ENCODE data around the gene ADSL. TPM values are rescaled to one million over a fixed set of nuclear protein-coding genes. Genes with fewer than 3 reads are reported as not detected.
A peak's percentile ranks its signal among the peaks of the same experiment; 100 is the strongest.

ADSL gene
- total RNA-seq, 1 experiment from 2014 or later, result 201 TPM

GRCh38 chr22:40425082-40425481, 78.8 kb downstream of the ADSL start:
- peaks cover 93% of the 10 kb centered on the region for H3K36me3 ChIP-seq
- H3K4me3 ChIP-seq, result no peak overlapping the region
- no peak overlapping the region for H3K27ac ChIP-seq
- DNase-seq (ENCODE audit: low read depth in 1 of 2, low spot score in 2 of 2), result no peak
- H3K4me1 ChIP-seq (replicated peaks), result peaks cover 18% of the 10 kb centered on the region
- H3K27me3 ChIP-seq (replicated peaks), result no peaks in the 10 kb centered on the region
- H3K9me3 ChIP-seq (replicated peaks), result no peaks in the 10 kb centered on the region; the same call in 1 of the 2 replicates

GRCh38 chr22:40426594-40427333, 80.5 kb downstream of the ADSL start:
- Histone ChIP-seq H3K4me1 (replicated peaks) (peaks cover 18% of the 10 kb centered on the region), H3K36me3 (peaks cover 85% of the 10 kb centered on the region), H3K27me3 (replicated peaks) (no peaks in the 10 kb centered on the region), H3K4me3 (no peak overlapping the region), H3K27ac (peak overlapping the region; percentile 61), H3K9me3 (replicated peaks) (no peaks in the 10 kb centered on the region; the same call in 1 of the 2 replicates)
- peak; percentile 76 to 92 for DNase-seq (ENCODE audit: low read depth in 1 of 2, low spot score in 2 of 2)

DNA sequence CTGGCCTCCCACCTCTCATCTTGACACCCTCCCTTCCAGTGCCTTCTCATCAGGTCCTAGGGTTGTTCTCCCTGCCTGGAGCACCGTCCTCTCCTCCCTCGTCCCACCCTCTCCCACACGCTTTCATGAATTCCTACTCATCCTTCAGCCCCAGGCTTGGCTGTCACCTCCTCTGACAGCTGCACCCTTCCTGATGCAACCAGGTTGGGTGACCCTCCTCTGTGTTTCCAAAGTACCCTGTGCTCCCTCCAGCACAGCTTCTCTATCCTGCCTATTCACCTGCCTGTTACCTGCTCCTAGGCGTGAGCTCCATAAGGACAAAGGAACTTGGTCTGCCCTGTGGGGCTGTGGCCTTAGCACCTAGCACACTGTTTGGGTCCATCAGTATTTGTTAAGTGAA, 82.5 kb downstream of the ADSL start:
- DNase-seq (ENCODE audit: low read depth in 1 of 2, low spot score in 2 of 2), result no peak
- Histone ChIP-seq H3K27ac (no peak overlapping the region), H3K36me3 (peaks cover 76% of the 10 kb centered on the region), H3K4me1 (replicated peaks) (peaks cover 18% of the 10 kb centered on the region), H3K9me3 (replicated peaks) (no peaks in the 10 kb centered on the region; the same call in 1 of the 2 replicates), H3K27me3 (replicated peaks) (no peaks in the 10 kb centered on the region), H3K4me3 (no peak overlapping the region)

GRCh38 chr22:40429481-40429880, 83.2 kb downstream of the ADSL start:
- H3K36me3 ChIP-seq, result peaks cover 72% of the 10 kb centered on the region
- no peak for DNase-seq (ENCODE audit: low read depth in 1 of 2, low spot score in 2 of 2)
- H3K9me3 ChIP-seq (replicated peaks), result no peaks in the 10 kb centered on the region; the same call in 1 of the 2 replicates
- H3K27ac ChIP-seq, result no peak overlapping the region
- H3K4me1 ChIP-seq (replicated peaks), result peaks cover 18% of the 10 kb centered on the region
- H3K27me3 ChIP-seq (replicated peaks), result no peaks in the 10 kb centered on the region
- no peak overlapping the region for H3K4me3 ChIP-seq

DNA sequence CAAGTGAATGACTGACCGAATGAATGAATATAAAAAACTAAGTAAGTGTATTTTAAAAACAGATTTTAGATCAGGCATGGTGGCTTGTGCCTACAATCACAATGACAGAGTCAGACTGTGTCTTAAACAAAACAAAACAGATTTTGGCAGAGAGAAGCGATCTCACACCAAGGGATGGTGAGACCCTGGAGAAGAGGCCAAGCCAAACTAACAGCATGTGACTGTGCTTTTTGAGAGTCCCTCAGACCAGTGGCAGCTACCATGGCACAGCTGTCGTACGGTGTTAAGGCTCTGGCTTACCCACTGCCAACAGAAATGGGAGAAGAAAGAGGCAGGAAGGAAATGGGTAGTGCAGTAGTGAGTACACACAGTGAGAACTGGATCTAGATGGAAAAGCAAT, 84.7 kb downstream of the ADSL start:
- DNase-seq (ENCODE audit: low read depth in 1 of 2, low spot score in 2 of 2), result no peak
- Histone ChIP-seq H3K27ac (no peak overlapping the region), H3K27me3 (replicated peaks) (no peaks in the 10 kb centered on the region), H3K4me3 (no peak overlapping the region), H3K4me1 (replicated peaks) (peaks cover 18% of the 10 kb centered on the region), H3K9me3 (replicated peaks) (no peaks in the 10 kb centered on the region; the same call in 1 of the 2 replicates), H3K36me3 (peaks cover 67% of the 10 kb centered on the region)

- no peak overlapping the region for H3K4me3 ChIP-seq
- H3K4me1 ChIP-seq (replicated peaks), result peaks cover 17% of the 10 kb centered on the region
- H3K27me3 ChIP-seq (replicated peaks), result no peaks in the 10 kb centered on the region
- no peak for DNase-seq (ENCODE audit: low read depth in 1 of 2, low spot score in 2 of 2)
- H3K36me3 ChIP-seq, result peaks cover 61% of the 10 kb centered on the region
- no peak overlapping the region for H3K27ac ChIP-seq
- no peaks in the 10 kb centered on the region; the same call in 1 of the 2 replicates for H3K9me3 ChIP-seq (replicated peaks)
Measured at GRCh38 chr22:40432157-40432556, 85.9 kb downstream of the ADSL start.

- Histone ChIP-seq H3K36me3 (peaks cover 56% of the 10 kb centered on the region), H3K4me3 (no peak overlapping the region), H3K27me3 (replicated peaks) (no peaks in the 10 kb centered on the region), H3K4me1 (replicated peaks) (peaks cover 17% of the 10 kb centered on the region), H3K27ac (no peak overlapping the region), H3K9me3 (replicated peaks) (no peaks in the 10 kb centered on the region)
- no peak for DNase-seq (ENCODE audit: low read depth in 1 of 2, low spot score in 2 of 2)
Measured at GRCh38 chr22:40432625-40433024, 86.3 kb downstream of the ADSL start.

GRCh38 chr22:40433416-40434090, 87.3 kb downstream of the ADSL start:
- Histone ChIP-seq H3K36me3 (peaks cover 47% of the 10 kb centered on the region), H3K27me3 (replicated peaks) (no peaks in the 10 kb centered on the region), H3K4me1 (replicated peaks) (peaks cover 23% of the 10 kb centered on the region), H3K4me3 (no peak overlapping the region), H3K9me3 (replicated peaks) (no peaks in the 10 kb centered on the region), H3K27ac (no peak overlapping the region)
- no peak for DNase-seq (ENCODE audit: low read depth in 1 of 2, low spot score in 2 of 2)

- no peaks in the 10 kb centered on the region for H3K9me3 ChIP-seq (replicated peaks)
- no peak for DNase-seq (ENCODE audit: low read depth in 1 of 2, low spot score in 2 of 2)
Measured at GRCh38 chr22:40434106-40434505, 87.8 kb downstream of the ADSL start.

DNA sequence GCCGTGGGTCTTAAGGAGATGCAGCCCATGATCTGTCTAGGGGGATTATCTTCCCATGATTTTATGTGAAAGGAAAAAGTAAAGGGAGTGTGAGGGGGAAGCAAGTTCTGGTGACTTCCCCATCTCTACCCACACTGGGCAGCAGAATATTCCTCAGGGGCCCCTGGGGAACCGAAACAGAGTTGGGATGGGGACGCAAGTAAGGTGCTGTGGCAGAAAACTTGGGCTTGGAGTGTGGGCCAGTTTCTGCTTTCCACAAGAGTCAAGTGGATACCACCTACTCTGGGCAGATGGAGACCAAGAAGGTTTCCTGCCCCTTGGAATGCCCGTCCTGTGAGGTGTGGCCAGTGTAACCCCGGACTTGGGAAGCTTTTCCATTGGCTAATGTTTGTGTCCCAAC, 88.4 kb downstream of the ADSL start:
- H3K9me3 ChIP-seq (replicated peaks), result no peaks in the 10 kb centered on the region

More at GRCh38 chr22:40434106-40434505, 87.8 kb downstream of the ADSL start:
- Histone ChIP-seq H3K4me1 (replicated peaks) (peaks cover 23% of the 10 kb centered on the region), H3K27ac (no peak overlapping the region), H3K27me3 (replicated peaks) (no peaks in the 10 kb centered on the region), H3K4me3 (no peak overlapping the region), H3K36me3 (peaks cover 41% of the 10 kb centered on the region)

GRCh38 chr22:40436505-40437431, 90.5 kb downstream of the ADSL start:
- H3K4me1 ChIP-seq (replicated peaks), result peaks cover 23% of the 10 kb centered on the region
- H3K27ac ChIP-seq, result peak overlapping the region; percentile 55
- no peak overlapping the region for H3K4me3 ChIP-seq
- H3K9me3 ChIP-seq (replicated peaks), result no peaks in the 10 kb centered on the region
- peaks cover 23% of the 10 kb centered on the region; the same call in 1 of the 2 replicates for H3K36me3 ChIP-seq
- peak in 1 of 2 experiments; percentile 79 for DNase-seq (ENCODE audit: low read depth in 1 of 2, low spot score in 2 of 2)
- H3K27me3 ChIP-seq (replicated peaks), result no peaks in the 10 kb centered on the region

More for the DNA sequence above, 88.4 kb downstream of the ADSL start:
- H3K27me3 ChIP-seq (replicated peaks), result no peaks in the 10 kb centered on the region
- DNase-seq (ENCODE audit: low read depth in 1 of 2, low spot score in 2 of 2), result no peak
- no peak overlapping the region for H3K4me3 ChIP-seq
- peaks cover 35% of the 10 kb centered on the region for H3K36me3 ChIP-seq
- no peak overlapping the region for H3K27ac ChIP-seq
- peaks cover 23% of the 10 kb centered on the region for H3K4me1 ChIP-seq (replicated peaks)

All from SJSA1 (cell line).